Measurements from ENCODE around the gene KATNAL1. TPM values are rescaled to one million over a fixed set of nuclear protein-coding genes. Genes with fewer than 3 reads are reported as not detected.

Gene KATNAL1
- total and polyA plus RNA-seq, 10 of the 15 experiments (the other 5 are each of a cell fraction or from before 2014, with no cell fraction given), result 6.5 to 18.7 (median 11.7) TPM

DNA sequence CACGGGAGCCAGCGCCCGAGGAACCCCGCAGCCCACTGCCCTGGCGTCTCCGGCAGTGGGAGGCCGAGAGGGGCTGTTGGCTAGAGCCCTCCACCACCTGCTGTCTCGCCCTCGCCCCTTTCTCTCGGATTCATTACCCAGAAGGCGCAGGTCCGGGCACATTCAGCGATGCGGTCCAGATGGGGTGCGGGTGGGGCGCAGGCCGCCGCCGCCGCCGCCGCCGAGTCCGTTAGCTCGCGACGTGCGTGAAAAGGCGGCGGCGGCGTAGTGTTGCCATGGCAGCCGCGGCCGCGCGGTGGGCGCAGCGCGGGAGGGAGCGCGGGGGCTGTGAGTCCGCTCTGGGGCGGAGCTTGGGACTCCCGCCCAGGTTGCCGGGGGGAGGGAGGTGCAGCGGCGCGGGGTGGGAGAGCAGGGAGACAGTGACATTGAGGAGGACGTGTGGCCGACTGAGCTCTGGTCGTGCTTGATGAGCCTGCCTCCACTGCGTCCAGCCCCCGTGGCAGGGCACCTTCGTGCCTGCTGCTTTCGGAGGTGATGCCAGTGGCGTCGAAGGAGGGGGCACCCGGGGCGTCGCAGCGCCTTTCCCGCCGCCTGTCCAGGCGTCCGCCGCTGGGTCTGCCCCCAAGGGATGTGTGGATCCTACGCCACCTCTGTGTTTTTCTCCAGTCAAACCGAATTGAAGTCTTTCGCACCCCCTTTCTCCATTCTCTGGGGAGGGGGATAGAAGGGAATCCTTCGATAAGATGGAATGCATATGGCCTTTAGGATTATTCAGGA lies at the start of gene KATNAL1 (continued):
- TF ChIP-seq TAF1 (IDR thresholded peaks at IDR 0.05; ENCODE audit: borderline replicate concordance, low read depth, low read length), result no peak
- TF ChIP-seq BMI1 (IDR thresholded peaks at IDR 0.05; ENCODE audit: borderline replicate concordance), result peak; percentile 66
- peak; percentile 95 for TF ChIP-seq SMARCA5 (IDR thresholded peaks at IDR 0.05)
- TF ChIP-seq, protein P1, sequence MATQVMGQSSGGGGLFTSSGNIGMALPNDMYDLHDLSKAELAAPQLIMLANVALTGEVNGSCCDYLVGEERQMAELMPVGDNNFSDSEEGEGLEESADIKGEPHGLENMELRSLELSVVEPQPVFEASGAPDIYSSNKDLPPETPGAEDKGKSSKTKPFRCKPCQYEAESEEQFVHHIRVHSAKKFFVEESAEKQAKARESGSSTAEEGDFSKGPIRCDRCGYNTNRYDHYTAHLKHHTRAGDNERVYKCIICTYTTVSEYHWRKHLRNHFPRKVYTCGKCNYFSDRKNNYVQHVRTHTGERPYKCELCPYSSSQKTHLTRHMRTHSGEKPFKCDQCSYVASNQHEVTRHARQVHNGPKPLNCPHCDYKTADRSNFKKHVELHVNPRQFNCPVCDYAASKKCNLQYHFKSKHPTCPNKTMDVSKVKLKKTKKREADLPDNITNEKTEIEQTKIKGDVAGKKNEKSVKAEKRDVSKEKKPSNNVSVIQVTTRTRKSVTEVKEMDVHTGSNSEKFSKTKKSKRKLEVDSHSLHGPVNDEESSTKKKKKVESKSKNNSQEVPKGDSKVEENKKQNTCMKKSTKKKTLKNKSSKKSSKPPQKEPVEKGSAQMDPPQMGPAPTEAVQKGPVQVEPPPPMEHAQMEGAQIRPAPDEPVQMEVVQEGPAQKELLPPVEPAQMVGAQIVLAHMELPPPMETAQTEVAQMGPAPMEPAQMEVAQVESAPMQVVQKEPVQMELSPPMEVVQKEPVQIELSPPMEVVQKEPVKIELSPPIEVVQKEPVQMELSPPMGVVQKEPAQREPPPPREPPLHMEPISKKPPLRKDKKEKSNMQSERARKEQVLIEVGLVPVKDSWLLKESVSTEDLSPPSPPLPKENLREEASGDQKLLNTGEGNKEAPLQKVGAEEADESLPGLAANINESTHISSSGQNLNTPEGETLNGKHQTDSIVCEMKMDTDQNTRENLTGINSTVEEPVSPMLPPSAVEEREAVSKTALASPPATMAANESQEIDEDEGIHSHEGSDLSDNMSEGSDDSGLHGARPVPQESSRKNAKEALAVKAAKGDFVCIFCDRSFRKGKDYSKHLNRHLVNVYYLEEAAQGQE (IDR thresholded peaks at IDR 0.05; ENCODE audit: low read depth, low read length), result no peak
- TF ChIP-seq, protein P2, sequence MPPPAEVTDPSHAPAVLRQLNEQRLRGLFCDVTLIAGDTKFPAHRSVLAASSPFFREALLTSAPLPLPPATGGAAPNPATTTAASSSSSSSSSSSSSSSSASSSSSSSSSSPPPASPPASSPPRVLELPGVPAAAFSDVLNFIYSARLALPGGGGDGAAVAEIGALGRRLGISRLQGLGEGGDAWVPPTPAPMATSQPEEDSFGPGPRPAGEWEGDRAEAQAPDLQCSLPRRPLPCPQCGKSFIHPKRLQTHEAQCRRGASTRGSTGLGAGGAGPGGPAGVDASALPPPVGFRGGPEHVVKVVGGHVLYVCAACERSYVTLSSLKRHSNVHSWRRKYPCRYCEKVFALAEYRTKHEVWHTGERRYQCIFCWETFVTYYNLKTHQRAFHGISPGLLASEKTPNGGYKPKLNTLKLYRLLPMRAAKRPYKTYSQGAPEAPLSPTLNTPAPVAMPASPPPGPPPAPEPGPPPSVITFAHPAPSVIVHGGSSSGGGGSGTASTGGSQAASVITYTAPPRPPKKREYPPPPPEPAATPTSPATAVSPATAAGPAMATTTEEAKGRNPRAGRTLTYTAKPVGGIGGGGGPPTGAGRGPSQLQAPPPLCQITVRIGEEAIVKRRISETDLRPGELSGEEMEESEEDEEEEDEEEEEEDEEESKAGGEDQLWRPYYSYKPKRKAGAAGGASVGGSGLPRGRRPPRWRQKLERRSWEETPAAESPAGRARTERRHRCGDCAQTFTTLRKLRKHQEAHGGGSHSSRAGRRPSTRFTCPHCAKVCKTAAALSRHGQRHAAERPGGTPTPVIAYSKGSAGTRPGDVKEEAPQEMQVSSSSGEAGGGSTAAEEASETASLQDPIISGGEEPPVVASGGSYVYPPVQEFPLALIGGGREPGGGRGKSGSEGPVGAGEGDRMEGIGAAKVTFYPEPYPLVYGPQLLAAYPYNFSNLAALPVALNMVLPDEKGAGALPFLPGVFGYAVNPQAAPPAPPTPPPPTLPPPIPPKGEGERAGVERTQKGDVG (CRISPR knock-in tag; IDR thresholded peaks at IDR 0.05), result no peak
- TF ChIP-seq BACH1 (IDR thresholded peaks at IDR 0.05; ENCODE audit: borderline replicate concordance), result 0 out of 2 replicates have a peak, but pooled peaks have one; percentile 72
- no peak for TF ChIP-seq POU2F2 (IDR thresholded peaks at IDR 0.05; ENCODE audit: borderline replicate concordance, low read depth, low read length)
- no peak for TF ChIP-seq SIX5 (IDR thresholded peaks at IDR 0.05; ENCODE audit: low read depth, low read length, severe bottlenecking)
- TF ChIP-seq SREBF2 (IDR thresholded peaks at IDR 0.05; ENCODE audit: low read length), result no peak
- no peak for TF ChIP-seq GABPA (IDR thresholded peaks at IDR 0.05; ENCODE audit: low read depth)
- peak; percentile 84 for TF ChIP-seq POLR2A (IDR thresholded peaks at IDR 0.05; ENCODE audit: low read depth, low read length)
- no peak for TF ChIP-seq MLLT1 (IDR thresholded peaks at IDR 0.05)
- peak; percentile 46; the same call in 1 of the 2 replicates for TF ChIP-seq ZNF687 (IDR thresholded peaks at IDR 0.05)
